ENCODE results near the gene TSPAN7.

The TSPAN7 gene

DNA sequence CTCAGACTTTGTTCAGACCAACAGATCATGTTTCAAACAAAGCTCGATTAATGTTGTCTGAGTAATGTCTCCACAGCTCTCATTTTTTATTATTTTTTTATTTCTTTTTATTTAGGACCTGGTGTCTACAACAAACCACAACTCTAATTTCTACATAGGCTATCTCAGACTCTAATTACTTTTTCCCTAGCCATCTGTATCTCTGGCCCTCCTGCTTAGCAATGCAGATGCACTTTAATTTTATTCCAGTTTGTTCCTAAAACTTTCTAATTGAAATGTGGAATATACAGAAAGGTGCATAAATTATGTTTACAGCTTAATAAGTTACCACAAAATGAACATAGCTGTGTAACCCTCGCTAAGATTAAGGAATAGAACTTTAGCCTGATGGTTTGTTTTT lies 120.8 kb downstream of the TSPAN7 start:
- TF ChIP-seq, protein P1, sequence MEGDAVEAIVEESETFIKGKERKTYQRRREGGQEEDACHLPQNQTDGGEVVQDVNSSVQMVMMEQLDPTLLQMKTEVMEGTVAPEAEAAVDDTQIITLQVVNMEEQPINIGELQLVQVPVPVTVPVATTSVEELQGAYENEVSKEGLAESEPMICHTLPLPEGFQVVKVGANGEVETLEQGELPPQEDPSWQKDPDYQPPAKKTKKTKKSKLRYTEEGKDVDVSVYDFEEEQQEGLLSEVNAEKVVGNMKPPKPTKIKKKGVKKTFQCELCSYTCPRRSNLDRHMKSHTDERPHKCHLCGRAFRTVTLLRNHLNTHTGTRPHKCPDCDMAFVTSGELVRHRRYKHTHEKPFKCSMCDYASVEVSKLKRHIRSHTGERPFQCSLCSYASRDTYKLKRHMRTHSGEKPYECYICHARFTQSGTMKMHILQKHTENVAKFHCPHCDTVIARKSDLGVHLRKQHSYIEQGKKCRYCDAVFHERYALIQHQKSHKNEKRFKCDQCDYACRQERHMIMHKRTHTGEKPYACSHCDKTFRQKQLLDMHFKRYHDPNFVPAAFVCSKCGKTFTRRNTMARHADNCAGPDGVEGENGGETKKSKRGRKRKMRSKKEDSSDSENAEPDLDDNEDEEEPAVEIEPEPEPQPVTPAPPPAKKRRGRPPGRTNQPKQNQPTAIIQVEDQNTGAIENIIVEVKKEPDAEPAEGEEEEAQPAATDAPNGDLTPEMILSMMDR (IDR thresholded peaks at IDR 0.05; ENCODE audit: low read depth, low read length, missing control alignments): no peak
- no peak overlapping the region for H3K4me3 ChIP-seq (replicated peaks; ENCODE audit: low read depth, low read length)
- no peak for DNase-seq (ENCODE audit: extremely low read depth, low read depth)

DNA sequence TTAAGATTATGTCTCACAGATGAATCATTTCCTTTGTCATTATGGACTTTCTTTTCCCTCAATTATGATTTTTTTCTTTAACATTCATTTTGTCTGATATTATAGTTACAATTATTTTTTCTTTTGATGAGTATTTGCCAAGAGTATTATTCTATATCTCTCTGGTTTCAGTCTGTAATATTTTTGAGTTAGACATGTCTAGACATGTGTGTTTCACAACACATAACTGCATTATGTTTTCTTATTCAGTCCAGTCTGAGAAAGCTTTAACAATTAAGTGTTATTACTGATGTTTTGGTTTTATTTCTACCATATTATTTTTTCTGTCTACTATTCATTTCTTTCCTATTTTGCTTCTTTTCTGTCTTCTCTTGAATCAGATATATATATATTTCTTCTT lies 131.6 kb downstream of the TSPAN7 start:
- H3K4me3 ChIP-seq (replicated peaks; ENCODE audit: low read depth, low read length): no peak overlapping the region
- TF ChIP-seq, protein P1 (IDR thresholded peaks at IDR 0.05; ENCODE audit: low read depth, low read length, missing control alignments): no peak

DNA sequence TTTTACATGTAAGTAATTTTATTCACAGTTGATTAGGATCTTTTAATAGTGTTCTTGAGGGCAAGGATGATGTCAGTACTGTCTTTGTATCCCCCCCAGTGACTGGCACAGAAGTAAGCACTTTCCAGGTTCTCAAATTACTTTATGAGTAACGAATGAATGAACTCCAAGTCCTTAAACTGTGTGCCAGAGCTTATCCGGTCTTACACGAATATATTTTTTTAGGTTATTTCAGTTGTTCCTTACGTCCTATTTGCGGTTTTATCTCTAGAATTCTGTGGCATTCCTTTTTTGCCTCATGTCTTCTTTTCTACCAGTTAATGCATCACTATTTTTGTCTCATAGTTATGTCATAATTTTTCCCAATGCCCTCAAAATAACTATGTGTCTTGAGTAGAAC lies 133.1 kb downstream of the TSPAN7 start:
- TF ChIP-seq, protein P1 (IDR thresholded peaks at IDR 0.05; ENCODE audit: low read depth, low read length, missing control alignments): no peak
- no peak for DNase-seq (ENCODE audit: extremely low read depth, low read depth)

More for the DNA sequence above, 131.6 kb downstream of the TSPAN7 start:
- DNase-seq (ENCODE audit: extremely low read depth, low read depth): no peak

DNA sequence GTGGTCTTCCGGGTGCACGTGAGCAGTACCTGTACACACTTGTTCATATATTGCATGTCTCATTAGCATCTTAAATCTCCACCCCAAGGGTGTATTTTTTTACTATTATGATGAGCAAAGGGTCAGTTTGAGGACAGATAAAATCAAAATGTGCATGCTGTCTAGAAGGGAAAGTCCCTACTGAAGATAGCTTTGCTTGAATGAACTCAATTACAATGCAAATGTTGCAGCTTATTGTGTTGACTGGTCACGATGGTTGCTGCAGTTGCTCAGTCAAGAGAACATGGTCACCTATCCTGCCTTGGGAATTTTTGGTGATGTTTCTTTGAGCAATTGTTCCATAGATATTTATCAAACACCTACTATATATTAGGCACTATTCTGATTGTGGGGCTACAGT lies 136.1 kb downstream of the TSPAN7 start:
- DNase-seq (ENCODE audit: extremely low read depth, low read depth): no peak
- no peak overlapping the region for H3K4me3 ChIP-seq (replicated peaks; ENCODE audit: low read depth, low read length)
- TF ChIP-seq, protein P1 (IDR thresholded peaks at IDR 0.05; ENCODE audit: low read depth, low read length, missing control alignments): no peak

More for the DNA sequence above, 133.1 kb downstream of the TSPAN7 start:
- no peak overlapping the region for H3K4me3 ChIP-seq (replicated peaks; ENCODE audit: low read depth, low read length)

GRCh38 chrX:38699121-38699520 lies 137.8 kb downstream of the TSPAN7 start:
- TF ChIP-seq, protein P1 (IDR thresholded peaks at IDR 0.05; ENCODE audit: low read depth, low read length, missing control alignments): no peak
- H3K4me3 ChIP-seq (replicated peaks; ENCODE audit: low read depth, low read length): no peak overlapping the region
- no peak for DNase-seq (ENCODE audit: extremely low read depth, low read depth)

DNA sequence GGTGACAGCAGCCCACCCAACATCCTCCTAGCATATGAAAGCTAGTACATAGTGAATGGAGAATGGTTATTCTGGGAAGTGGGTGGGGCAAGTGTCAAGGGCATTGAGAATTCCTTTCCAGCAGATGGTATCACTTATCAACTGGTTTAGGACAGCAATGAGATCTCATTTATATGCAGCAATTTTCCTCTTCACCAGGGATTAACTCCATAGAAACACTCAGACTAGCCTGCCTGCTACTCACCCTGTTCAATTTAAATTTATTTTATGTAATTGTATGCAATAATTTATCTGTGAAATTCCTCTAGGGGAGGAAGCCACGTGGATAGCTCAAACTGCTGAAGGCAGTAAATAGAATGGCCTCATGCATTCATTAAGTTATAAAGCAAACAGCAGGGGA lies 138.4 kb downstream of the TSPAN7 start:
- TF ChIP-seq, protein P1 (IDR thresholded peaks at IDR 0.05; ENCODE audit: low read depth, low read length, missing control alignments): no peak
- H3K4me3 ChIP-seq (replicated peaks; ENCODE audit: low read depth, low read length): no peak overlapping the region
- DNase-seq (ENCODE audit: extremely low read depth, low read depth): no peak

DNA sequence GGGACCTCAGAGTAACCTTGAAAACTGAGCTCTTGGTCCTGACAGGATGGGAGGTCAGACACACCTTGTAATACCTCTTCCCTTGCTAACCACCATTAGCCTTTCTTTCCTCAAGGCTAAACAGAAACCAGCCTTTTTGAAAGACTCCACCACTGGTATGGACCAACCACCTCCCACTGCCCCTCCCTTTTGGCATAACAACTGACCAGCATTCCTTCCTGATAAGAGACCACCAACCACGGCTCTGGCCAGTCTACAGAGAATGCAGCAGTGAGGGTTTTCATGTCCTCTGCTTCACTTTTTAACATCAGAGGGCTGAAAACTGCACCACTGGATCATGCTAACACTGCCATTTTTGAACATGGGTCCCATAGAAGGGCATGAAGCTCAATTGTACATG lies 139.7 kb downstream of the TSPAN7 start:
- TF ChIP-seq, protein P1 (IDR thresholded peaks at IDR 0.05; ENCODE audit: low read depth, low read length, missing control alignments): no peak
- H3K4me3 ChIP-seq (replicated peaks; ENCODE audit: low read depth, low read length): no peak overlapping the region
- DNase-seq (ENCODE audit: extremely low read depth, low read depth): no peak

Data from HFF-Myc (cell line).